SU-DHL-6 (cell line): Measurements from ENCODE around the gene PHOSPHO2.

Source experiments
- EZH2phosphoT487 ChIP-seq: fragments of 200-600 bp; sonication (generic), shearing (Covaris generic); conservative IDR thresholded peaks from 2 replicates; pipeline ENCODE4 v1.6.1; 2018; ENCODE audit warnings: mild to moderate bottlenecking, antibody characterized with exemption, low read length, moderate library complexity, mixed read lengths
- TF ChIP-seq, protein P1 (sequence below): fragments of 200-600 bp; sonication (generic); IDR thresholded peaks from one replicate; pipeline ENCODE4 v1.5.1; 2017; ENCODE audit warnings: antibody characterized with exemption, mild to moderate bottlenecking, low read length, moderate library complexity; ENCODE audit not compliant: insufficient read depth, poor library complexity, severe bottlenecking

DNA sequence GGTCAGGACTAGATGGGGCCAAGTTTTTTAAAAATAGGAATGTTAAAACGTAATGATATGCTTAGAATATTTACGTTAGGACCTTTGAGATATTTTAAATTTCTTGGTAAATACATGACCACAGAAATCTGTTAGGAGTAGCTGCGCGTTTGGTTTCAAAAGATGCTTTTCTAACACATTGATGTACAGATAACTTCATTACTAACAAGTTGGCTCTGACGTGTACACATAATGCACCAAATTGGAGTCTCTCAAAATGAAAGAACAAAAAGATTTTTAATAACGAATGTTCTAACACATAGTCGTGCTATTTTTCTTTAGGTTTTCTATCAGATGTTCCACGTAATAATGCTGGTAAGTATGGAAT lies 608 bp downstream of the PHOSPHO2 start:
- TF ChIP-seq, protein P1, sequence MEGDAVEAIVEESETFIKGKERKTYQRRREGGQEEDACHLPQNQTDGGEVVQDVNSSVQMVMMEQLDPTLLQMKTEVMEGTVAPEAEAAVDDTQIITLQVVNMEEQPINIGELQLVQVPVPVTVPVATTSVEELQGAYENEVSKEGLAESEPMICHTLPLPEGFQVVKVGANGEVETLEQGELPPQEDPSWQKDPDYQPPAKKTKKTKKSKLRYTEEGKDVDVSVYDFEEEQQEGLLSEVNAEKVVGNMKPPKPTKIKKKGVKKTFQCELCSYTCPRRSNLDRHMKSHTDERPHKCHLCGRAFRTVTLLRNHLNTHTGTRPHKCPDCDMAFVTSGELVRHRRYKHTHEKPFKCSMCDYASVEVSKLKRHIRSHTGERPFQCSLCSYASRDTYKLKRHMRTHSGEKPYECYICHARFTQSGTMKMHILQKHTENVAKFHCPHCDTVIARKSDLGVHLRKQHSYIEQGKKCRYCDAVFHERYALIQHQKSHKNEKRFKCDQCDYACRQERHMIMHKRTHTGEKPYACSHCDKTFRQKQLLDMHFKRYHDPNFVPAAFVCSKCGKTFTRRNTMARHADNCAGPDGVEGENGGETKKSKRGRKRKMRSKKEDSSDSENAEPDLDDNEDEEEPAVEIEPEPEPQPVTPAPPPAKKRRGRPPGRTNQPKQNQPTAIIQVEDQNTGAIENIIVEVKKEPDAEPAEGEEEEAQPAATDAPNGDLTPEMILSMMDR = no peak
- no peak for TF ChIP-seq EZH2phosphoT487
